Ascending aorta (tissue), 2 donors: ENCODE data around the gene PROK1. TPM values are rescaled to one million over a fixed set of nuclear protein-coding genes. Genes with fewer than 3 reads are reported as not detected.
"Not testable (repeated sequence)": the region's sequence is repeated elsewhere in the genome, so short reads cannot be mapped to it uniquely, and the experiment has no call there.

Source experiments
- DNase-seq, 2 donors: peaks; one replicate each; pipeline ENCODE4 v3.0.0-alpha.2; 2019; ENCODE audit warnings: low spot score in 2 of 2
- H3K27ac ChIP-seq, 2 donors: fragments of 200-600 bp; sonication (generic); one replicate each; pipeline ENCODE4 v1.5.1; 2016 to 2017; ENCODE audit warnings: mild to moderate bottlenecking in 1 of 2
- H3K27me3 ChIP-seq: fragments of 200-600 bp; sonication (generic); one replicate; pipeline ENCODE4 v1.5.1; 2017
- H3K36me3 ChIP-seq, 2 donors: fragments of 200-600 bp; sonication (generic); one replicate each; pipeline ENCODE4 v1.5.1; 2016
- H3K4me1 ChIP-seq, 2 donors: fragments of 200-600 bp; sonication (generic); one replicate each; pipeline ENCODE4 v1.5.1; 2016 to 2017; ENCODE audit warnings: mild to moderate bottlenecking in 1 of 2
- H3K4me3 ChIP-seq, 2 donors: fragments of 200-600 bp; sonication (generic); one replicate each; pipeline ENCODE4 v1.5.1; 2016 to 2017; ENCODE audit warnings: mild to moderate bottlenecking in 1 of 2
- H3K9me3 ChIP-seq, 2 donors: fragments of 200-600 bp; sonication (generic); one replicate each; pipeline ENCODE4 v1.5.1; 2016
- intact Hi-C: fragments of 100-400 bp; cut with DNase I; formaldehyde crosslinking; loops from one replicate; pipeline ENCODE4 v1.15.1; 2023
- total RNA-seq: library from RNA; depleted of rRNA; stranded (reverse); fragments of >200 nt; gene quantifications from one replicate; pipeline ENCODE4 v1.1.0, GENCODE V29; 2016
- TF ChIP-seq, protein P1 (sequence below), 3 experiments: fragments of 200-600 bp in 2 of 3; fragments of 450-650 bp in 1 of 3; sonication (generic) in 2 of 3; IDR thresholded peaks; one replicate each; pipeline ENCODE4 v1.5.1; 2016 to 2019; ENCODE audit warnings: antibody characterized with exemption in 3 of 3, mild to moderate bottlenecking in 1 of 3, moderate library complexity in 1 of 3

Gene PROK1
- total RNA-seq, 1 donor from 2014 or later = not detected

DNA sequence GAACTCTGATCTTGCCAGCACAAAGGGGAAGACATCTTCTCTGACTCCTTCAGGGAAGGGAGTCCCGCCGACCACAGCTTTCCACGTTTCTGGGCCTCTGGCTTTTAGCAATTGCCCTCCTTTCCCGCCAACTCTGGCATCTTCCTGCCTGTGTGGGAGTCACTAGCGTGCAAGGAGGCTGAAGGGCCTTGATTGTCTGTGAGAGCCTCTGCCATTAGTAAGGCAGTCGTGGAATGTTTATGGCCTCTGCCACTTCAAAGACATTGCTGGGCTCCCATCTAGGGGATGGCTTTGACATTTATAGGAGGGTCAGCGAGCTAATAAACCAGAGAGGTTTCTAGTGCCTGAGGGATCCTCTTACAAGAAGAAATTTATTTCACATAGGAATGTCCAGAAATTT lies 14.3 kb upstream of the PROK1 start:
- TF ChIP-seq, protein P1, sequence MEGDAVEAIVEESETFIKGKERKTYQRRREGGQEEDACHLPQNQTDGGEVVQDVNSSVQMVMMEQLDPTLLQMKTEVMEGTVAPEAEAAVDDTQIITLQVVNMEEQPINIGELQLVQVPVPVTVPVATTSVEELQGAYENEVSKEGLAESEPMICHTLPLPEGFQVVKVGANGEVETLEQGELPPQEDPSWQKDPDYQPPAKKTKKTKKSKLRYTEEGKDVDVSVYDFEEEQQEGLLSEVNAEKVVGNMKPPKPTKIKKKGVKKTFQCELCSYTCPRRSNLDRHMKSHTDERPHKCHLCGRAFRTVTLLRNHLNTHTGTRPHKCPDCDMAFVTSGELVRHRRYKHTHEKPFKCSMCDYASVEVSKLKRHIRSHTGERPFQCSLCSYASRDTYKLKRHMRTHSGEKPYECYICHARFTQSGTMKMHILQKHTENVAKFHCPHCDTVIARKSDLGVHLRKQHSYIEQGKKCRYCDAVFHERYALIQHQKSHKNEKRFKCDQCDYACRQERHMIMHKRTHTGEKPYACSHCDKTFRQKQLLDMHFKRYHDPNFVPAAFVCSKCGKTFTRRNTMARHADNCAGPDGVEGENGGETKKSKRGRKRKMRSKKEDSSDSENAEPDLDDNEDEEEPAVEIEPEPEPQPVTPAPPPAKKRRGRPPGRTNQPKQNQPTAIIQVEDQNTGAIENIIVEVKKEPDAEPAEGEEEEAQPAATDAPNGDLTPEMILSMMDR (IDR thresholded peaks at IDR 0.05) = no peak
- no peak overlapping the region for H3K4me3 ChIP-seq
- no peak overlapping the region for H3K27ac ChIP-seq
- H3K27me3 ChIP-seq = no peaks in the 10 kb centered on the region
- no peaks in the 10 kb centered on the region for H3K36me3 ChIP-seq
- no peaks in the 10 kb centered on the region for H3K4me1 ChIP-seq
- H3K9me3 ChIP-seq = no peaks in the 10 kb centered on the region
- intact Hi-C loops = no loop called here
- no peak for DNase-seq

DNA sequence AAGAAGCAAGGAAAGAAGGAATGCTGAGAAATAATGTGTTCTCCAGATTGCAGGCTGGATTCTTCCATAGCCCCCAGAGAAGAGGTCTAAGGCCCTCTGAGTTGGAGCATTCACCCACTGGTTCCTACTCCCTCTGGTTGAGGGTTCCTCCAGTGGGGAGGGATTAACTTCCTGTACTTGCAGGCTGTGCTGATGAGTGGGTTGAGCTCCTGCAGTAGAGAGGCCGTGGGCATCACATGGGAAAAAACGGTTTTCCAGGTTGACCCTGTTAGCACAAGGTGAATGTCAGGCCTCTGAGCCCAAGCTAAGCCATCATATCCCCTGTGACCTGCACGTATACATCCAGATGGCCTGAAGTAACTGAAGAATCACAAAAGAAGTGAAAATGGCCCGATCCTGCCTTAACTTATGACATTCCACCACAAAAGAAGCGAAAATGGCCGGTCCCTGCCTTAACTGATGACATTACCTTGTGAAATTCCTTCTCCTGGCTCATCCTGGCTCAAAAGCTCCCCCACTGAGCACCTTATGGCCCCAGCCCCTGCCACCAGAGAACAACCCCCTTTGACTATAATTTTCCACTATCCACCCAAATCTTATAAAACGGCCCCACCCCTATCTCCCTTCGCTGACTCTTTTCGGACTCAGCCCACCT lies 13.2 kb upstream of the PROK1 start:
- H3K4me1 ChIP-seq, H3K27ac ChIP-seq, H3K36me3 ChIP-seq, H3K9me3 ChIP-seq, intact Hi-C loops, H3K27me3 ChIP-seq, H3K4me3 ChIP-seq, DNase-seq: not testable (repeated sequence)

DNA sequence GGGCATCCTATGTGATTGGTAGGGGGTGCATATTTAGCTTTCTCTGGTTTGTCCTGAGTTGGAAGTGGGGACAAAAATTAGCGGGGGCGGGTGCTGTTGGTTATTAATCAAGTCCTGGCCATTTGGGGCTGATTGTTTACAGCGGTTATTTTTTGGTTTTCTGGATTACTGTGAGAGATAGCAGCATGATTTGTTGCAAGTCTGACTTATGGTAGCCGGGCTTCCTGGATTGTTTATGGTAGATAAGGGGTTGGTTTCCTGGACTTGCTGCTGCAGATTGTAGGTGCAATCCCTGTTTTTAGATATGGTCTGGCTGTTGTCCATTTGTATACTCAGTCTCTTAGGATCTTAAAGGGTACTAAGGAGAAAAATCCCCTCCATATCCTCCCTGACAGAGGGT lies 12.1 kb upstream of the PROK1 start:
- TF ChIP-seq, protein P1 (IDR thresholded peaks at IDR 0.05) = no peak
- intact Hi-C loops = no loop called here

DNA sequence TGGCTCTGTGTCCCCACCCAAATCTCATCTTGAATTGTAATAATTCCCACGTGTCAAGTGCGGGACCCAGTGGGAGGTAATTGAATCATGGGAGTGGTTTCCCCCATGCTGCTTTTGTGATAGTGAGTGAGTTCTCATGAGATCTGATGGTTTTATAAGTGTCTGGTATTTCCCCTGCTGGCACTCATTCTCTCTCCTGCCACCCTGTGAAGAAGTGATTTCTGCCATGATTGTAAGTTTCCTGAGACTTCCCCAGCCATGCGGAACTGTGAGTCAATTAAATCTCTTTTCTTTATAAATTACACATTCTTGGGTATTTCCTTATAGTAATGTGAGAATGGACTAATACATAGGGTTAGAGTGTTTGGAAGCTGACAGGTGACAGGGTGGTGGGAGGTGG lies 11.1 kb upstream of the PROK1 start:
- H3K9me3 ChIP-seq, intact Hi-C loops, H3K27ac ChIP-seq, H3K4me3 ChIP-seq, DNase-seq, H3K36me3 ChIP-seq, H3K4me1 ChIP-seq, H3K27me3 ChIP-seq: not testable (repeated sequence)

More for the DNA sequence above, 12.1 kb upstream of the PROK1 start:
- Histone ChIP-seq H3K27ac (no peak overlapping the region), H3K4me3 (no peak overlapping the region), H3K9me3 (no peaks in the 10 kb centered on the region), H3K36me3 (no peaks in the 10 kb centered on the region), H3K4me1 (no peaks in the 10 kb centered on the region), H3K27me3 (no peaks in the 10 kb centered on the region)
- DNase-seq = no peak

DNA sequence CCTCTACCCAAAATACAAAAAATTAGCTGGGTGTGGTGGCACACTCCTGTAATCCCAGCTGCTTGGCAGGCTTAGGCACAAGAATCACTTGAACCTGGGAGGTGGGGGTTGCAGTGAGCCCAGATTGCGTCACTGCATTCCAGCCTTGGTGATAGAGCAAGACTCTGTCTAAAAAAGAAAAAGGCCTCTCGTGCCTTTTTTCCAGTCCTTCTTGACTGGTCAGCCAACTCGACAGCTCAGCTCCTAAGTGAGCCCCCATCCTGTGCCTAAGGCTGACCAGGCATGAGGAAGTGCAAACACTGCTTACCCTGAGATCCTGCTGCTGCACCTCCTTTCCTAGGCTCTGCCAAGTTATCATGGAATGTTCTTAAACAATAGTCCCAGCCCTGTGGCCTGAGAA lies 10.1 kb upstream of the PROK1 start:
- no peak overlapping the region for H3K27ac ChIP-seq
- H3K27me3 ChIP-seq = no peaks in the 10 kb centered on the region
- peak in 1 of 2 donors; percentile 67 for DNase-seq
- H3K4me3 ChIP-seq = no peak overlapping the region
- no peaks in the 10 kb centered on the region for H3K36me3 ChIP-seq
- TF ChIP-seq, protein P1 (IDR thresholded peaks at IDR 0.05) = no peak
- no peaks in the 10 kb centered on the region for H3K4me1 ChIP-seq
- intact Hi-C loops = no loop called here
- H3K9me3 ChIP-seq = no peaks in the 10 kb centered on the region

DNA sequence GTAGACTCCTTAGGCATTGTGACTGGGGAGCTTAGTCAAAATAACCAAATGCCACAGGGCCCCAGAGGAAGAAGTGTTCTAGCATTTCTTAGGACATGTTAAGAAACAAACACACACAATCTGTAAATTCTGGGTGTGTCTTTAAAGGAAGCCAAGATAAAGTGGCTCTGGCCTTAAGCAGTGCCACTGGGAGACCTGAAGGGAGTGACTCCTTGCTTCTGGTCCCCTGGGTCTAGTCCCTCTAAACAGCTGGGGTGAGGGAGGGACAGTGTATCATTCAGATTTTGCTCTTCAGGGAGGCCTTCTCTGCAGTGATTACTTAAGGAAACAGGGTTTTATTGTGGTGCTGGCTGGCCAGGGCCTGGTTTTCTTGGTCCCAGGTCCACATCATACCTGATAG lies 9.1 kb upstream of the PROK1 start:
- Histone ChIP-seq H3K36me3 (no peaks in the 10 kb centered on the region), H3K4me1 (no peaks in the 10 kb centered on the region), H3K9me3 (no peaks in the 10 kb centered on the region), H3K4me3 (no peak overlapping the region), H3K27me3 (no peaks in the 10 kb centered on the region), H3K27ac (no peak overlapping the region)
- DNase-seq = no peak
- intact Hi-C loops = no loop called here
- TF ChIP-seq, protein P1 (IDR thresholded peaks at IDR 0.05) = no peak

DNA sequence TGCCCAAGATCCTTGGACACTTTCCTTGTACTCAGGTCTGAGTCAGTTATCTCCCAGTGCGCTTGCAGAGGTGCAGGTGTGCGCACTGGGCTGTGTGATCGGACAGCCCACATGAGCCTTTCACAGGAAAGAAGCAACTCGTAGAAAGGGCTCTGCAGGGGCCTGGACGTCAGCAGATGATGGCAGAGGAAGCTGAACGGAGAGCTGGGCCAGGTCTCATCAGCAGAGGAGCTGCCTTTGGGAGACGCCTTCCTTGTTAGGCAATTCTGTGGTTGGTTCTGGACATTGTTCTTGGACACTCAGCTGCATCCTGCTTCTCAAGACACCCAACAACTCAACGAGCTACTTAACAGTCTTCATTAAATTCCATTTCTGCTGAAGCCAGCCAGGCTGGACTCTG lies 7.5 kb upstream of the PROK1 start:
- Histone ChIP-seq H3K27me3 (no peaks in the 10 kb centered on the region), H3K4me1 (no peaks in the 10 kb centered on the region), H3K27ac (no peak overlapping the region), H3K9me3 (no peaks in the 10 kb centered on the region), H3K4me3 (no peak overlapping the region), H3K36me3 (no peaks in the 10 kb centered on the region)
- no peak for DNase-seq
- TF ChIP-seq, protein P1 (IDR thresholded peaks at IDR 0.05) = no peak
- intact Hi-C loops = no loop called here
